ENCODE data around the gene PWWP3B. TPM values are rescaled to one million over a fixed set of nuclear protein-coding genes. Genes with fewer than 3 reads are reported as not detected.

PWWP3B gene
- total RNA-seq, 1 donor from 2014 or later: 15.5 TPM

DNA sequence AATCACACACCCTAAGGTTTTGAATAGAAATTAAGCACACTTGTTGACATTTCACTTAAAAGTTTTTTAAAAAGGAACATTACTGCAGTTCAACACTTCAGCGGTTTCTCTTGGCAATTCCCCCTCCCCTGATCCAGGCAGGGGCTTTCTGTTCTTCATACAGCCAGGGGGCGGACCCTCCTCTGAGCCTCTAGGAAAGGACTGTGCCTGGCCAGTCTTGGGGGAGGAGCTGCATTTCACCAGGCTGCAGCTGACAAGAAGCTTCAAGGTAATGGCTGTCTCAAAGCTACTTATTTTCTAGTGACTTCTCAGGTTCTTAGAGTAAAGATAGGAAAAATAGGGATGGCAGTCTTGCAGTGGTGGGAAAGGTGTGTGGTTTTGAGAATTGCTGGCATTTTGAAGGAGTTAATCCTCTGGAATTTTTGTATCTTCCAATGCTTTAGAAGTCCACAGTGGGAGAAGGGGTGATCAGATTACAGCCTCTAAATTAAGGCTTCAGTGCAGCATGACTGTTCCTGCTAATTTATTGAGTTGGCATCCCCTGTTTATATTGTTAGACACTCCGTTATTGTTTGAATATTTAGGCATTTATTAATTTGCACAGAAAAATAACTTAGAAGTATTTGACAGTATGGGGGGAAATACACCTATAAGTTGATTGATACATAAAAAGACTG lies 33.5 kb downstream of the PWWP3B start:
- DNase-seq: no peak
- TF ChIP-seq, protein P1, sequence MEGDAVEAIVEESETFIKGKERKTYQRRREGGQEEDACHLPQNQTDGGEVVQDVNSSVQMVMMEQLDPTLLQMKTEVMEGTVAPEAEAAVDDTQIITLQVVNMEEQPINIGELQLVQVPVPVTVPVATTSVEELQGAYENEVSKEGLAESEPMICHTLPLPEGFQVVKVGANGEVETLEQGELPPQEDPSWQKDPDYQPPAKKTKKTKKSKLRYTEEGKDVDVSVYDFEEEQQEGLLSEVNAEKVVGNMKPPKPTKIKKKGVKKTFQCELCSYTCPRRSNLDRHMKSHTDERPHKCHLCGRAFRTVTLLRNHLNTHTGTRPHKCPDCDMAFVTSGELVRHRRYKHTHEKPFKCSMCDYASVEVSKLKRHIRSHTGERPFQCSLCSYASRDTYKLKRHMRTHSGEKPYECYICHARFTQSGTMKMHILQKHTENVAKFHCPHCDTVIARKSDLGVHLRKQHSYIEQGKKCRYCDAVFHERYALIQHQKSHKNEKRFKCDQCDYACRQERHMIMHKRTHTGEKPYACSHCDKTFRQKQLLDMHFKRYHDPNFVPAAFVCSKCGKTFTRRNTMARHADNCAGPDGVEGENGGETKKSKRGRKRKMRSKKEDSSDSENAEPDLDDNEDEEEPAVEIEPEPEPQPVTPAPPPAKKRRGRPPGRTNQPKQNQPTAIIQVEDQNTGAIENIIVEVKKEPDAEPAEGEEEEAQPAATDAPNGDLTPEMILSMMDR (IDR thresholded peaks at IDR 0.05; ENCODE audit: borderline replicate concordance): no peak
- no peaks in the 10 kb centered on the region for H3K27me3 ChIP-seq (ENCODE audit: low read depth)
- H3K4me1 ChIP-seq: no peaks in the 10 kb centered on the region
- intact Hi-C loops (cut with micrococcal nuclease): no loop called here
- H3K36me3 ChIP-seq: no peaks in the 10 kb centered on the region
- H3K27ac ChIP-seq (replicated peaks): no peak overlapping the region
- H3K9me3 ChIP-seq (replicated peaks): no peaks in the 10 kb centered on the region
- H3K4me3 ChIP-seq: no peak overlapping the region

DNA sequence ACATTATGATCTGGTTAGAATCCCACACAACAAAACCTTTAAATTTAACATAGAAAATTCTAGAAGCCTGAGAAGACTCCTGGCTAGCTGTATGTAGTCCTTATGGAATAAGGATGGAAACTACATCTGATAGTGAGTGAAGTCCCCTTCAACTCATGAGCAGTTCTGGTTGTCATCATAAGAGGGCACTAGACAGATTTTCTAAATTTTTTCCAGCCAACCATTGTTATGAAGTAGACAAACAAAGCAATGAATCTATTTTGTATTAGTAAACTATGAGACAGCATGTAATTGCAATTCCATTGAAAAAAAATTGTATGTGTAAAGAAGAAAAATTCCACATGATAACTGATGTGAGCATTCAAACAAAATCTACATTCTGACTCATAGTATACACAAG lies 35.2 kb downstream of the PWWP3B start:
- Histone ChIP-seq H3K27ac (replicated peaks) (no peak overlapping the region), H3K9me3 (replicated peaks) (no peaks in the 10 kb centered on the region), H3K4me3 (no peak overlapping the region), H3K36me3 (no peaks in the 10 kb centered on the region), H3K27me3 (ENCODE audit: low read depth) (no peaks in the 10 kb centered on the region), H3K4me1 (no peaks in the 10 kb centered on the region)
- TF ChIP-seq, protein P1 (IDR thresholded peaks at IDR 0.05; ENCODE audit: borderline replicate concordance): no peak
- no peak for DNase-seq
- intact Hi-C loops (cut with micrococcal nuclease): no loop called here

DNA sequence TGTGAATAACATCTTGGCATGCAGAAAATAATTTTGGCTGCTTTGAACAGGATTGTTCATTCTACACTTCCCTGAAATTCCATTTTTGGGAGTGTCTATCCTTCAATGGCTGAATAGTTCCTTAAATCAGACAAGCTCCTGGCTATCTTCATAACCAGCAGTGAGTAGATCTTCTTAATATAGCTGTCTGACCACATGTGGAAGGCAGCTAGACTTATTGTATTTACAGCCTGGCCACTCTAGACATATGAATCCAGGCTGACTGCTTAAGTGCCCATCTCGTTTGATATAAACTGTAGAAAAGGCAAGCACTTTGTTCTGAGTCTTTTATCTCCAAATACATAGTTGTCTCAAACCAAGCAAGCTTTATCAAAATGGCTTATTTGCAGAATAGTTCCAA lies 40.0 kb downstream of the PWWP3B start:
- Histone ChIP-seq H3K27ac (replicated peaks) (no peak overlapping the region), H3K4me1 (no peaks in the 10 kb centered on the region), H3K27me3 (ENCODE audit: low read depth) (no peaks in the 10 kb centered on the region), H3K4me3 (no peak overlapping the region), H3K36me3 (no peaks in the 10 kb centered on the region), H3K9me3 (replicated peaks) (no peaks in the 10 kb centered on the region)
- no peak for DNase-seq
- TF ChIP-seq, protein P1 (IDR thresholded peaks at IDR 0.05; ENCODE audit: borderline replicate concordance): no peak
- intact Hi-C loops (cut with micrococcal nuclease): no loop called here

Other genes starting within 250 kb of the PWWP3B start
- not detected for gene SERPINA7, start 129.6 kb upstream of the PWWP3B start, total RNA-seq